AG09319 (cell line): Measurements from ENCODE around the gene MSI2.

Experiments used
- DNase-seq: peaks from one replicate; pipeline ENCODE4 v3.0.0-alpha.2; 2010; ENCODE audit warnings: low read depth; ENCODE audit errors: extremely low read depth
- CTCF ChIP-seq: IDR thresholded peaks from 2 replicates; pipeline ENCODE4 v1.5.1; 2011; ENCODE audit warnings: low read depth, mild to moderate bottlenecking, inconsistent platforms, low read length, moderate library complexity

Gene MSI2

GRCh38 chr17:57641761-57642160, 385.4 kb downstream of the MSI2 start:
- no peak for TF ChIP-seq CTCF

GRCh38 chr17:57643062-57643461, 386.7 kb downstream of the MSI2 start:
- TF ChIP-seq CTCF: no peak
- no peak for DNase-seq

More at GRCh38 chr17:57641761-57642160, 385.4 kb downstream of the MSI2 start:
- DNase-seq: no peak

GRCh38 chr17:57644326-57644725, 388.0 kb downstream of the MSI2 start:
- TF ChIP-seq CTCF: no peak
- DNase-seq: no peak

GRCh38 chr17:57645950-57646665, 389.8 kb downstream of the MSI2 start:
- no peak for DNase-seq

GRCh38 chr17:57648720-57649119, 392.4 kb downstream of the MSI2 start:
- no peak for DNase-seq
- no peak for TF ChIP-seq CTCF

More at GRCh38 chr17:57645950-57646665, 389.8 kb downstream of the MSI2 start:
- no peak for TF ChIP-seq CTCF

GRCh38 chr17:57649191-57649590, 392.9 kb downstream of the MSI2 start:
- TF ChIP-seq CTCF: no peak
- DNase-seq: no peak

GRCh38 chr17:57649731-57650484, 393.6 kb downstream of the MSI2 start:
- DNase-seq: no peak
- no peak for TF ChIP-seq CTCF
